GM06990 (cell line): ENCODE measurements around the gene NEK10.

Experiments
- DNase-seq: peaks from one replicate; pipeline ENCODE4 v3.0.0-alpha.2; 2011; ENCODE audit not compliant: insufficient read length; ENCODE audit errors: extremely low read depth
- H3K27me3 ChIP-seq: replicated peaks from 2 replicates; pipeline ENCODE4 v1.6.0; 2011; ENCODE audit warnings: low read length; ENCODE audit not compliant: control insufficient read depth, insufficient read depth
- H3K36me3 ChIP-seq: 2 replicates; pipeline ENCODE4 v1.5.1; 2011; ENCODE audit warnings: low read length; ENCODE audit not compliant: control insufficient read depth, insufficient read depth
- H3K4me3 ChIP-seq: replicated peaks from 2 replicates; pipeline ENCODE4 v1.5.1; 2011; ENCODE audit warnings: low read depth, mild to moderate bottlenecking, control low read depth, low read length
- CTCF ChIP-seq: IDR thresholded peaks from 2 replicates; pipeline ENCODE4 v1.5.1; 2011; ENCODE audit warnings: low read length, control low read depth, mild to moderate bottlenecking, inconsistent platforms; ENCODE audit not compliant: insufficient read depth, poor library complexity, severe bottlenecking

Gene NEK10

GRCh38 chr3:27208961-27209616 is 160.1 kb downstream of the NEK10 start:
- Histone ChIP-seq H3K27me3 (no peaks in the 10 kb centered on the region), H3K4me3 (no peak overlapping the region), H3K36me3 (no peaks in the 10 kb centered on the region)
- no peak for TF ChIP-seq CTCF
- DNase-seq, result no peak

GRCh38 chr3:27202959-27203358 is 166.2 kb downstream of the NEK10 start:
- no peaks in the 10 kb centered on the region for H3K27me3 ChIP-seq
- DNase-seq, result no peak
- no peak for TF ChIP-seq CTCF

GRCh38 chr3:27201492-27201891 is 167.7 kb downstream of the NEK10 start:
- H3K4me3 ChIP-seq, result no peak overlapping the region
- TF ChIP-seq CTCF, result no peak
- DNase-seq, result no peak
- no peaks in the 10 kb centered on the region for H3K27me3 ChIP-seq
- no peaks in the 10 kb centered on the region for H3K36me3 ChIP-seq

More at GRCh38 chr3:27202959-27203358, 166.2 kb downstream of the NEK10 start:
- Histone ChIP-seq H3K4me3 (no peak overlapping the region), H3K36me3 (no peaks in the 10 kb centered on the region)

GRCh38 chr3:27200721-27201489 is 168.3 kb downstream of the NEK10 start:
- Histone ChIP-seq H3K4me3 (no peak overlapping the region), H3K27me3 (no peaks in the 10 kb centered on the region), H3K36me3 (no peaks in the 10 kb centered on the region)
- no peak for DNase-seq
- TF ChIP-seq CTCF, result no peak

- Histone ChIP-seq H3K36me3 (no peaks in the 10 kb centered on the region), H3K27me3 (no peaks in the 10 kb centered on the region), H3K4me3 (no peak overlapping the region)
- no peak for TF ChIP-seq CTCF
- DNase-seq, result no peak
These were observed 174.2 kb downstream of the NEK10 start for GRCh38 chr3:27194861-27195483.
